Osteocyte (in vitro differentiated cells): ENCODE measurements around the gene UGCG. TPM values are rescaled to one million over a fixed set of nuclear protein-coding genes. Genes with fewer than 3 reads are reported as not detected.
A peak's percentile ranks its signal among the peaks of the same experiment; 100 is the strongest.

Experiments
- DNase-seq: peaks from one replicate; pipeline ENCODE4 v3.0.0; 2021; ENCODE audit warnings: mixed read lengths; ENCODE audit not compliant: unreplicated experiment; ENCODE audit errors: extremely low spot score
- H3K27ac Mint-ChIP-seq: one replicate; pipeline ENCODE4 v1.8.0; 2021; ENCODE audit warnings: mild to moderate bottlenecking, mixed read lengths; ENCODE audit not compliant: unreplicated experiment
- H3K27me3 Mint-ChIP-seq: one replicate; pipeline ENCODE4 v1.8.0; 2021; ENCODE audit warnings: mixed read lengths; ENCODE audit not compliant: unreplicated experiment
- H3K36me3 Mint-ChIP-seq: one replicate; pipeline ENCODE4 v1.8.0; 2021; ENCODE audit warnings: mixed read lengths; ENCODE audit not compliant: unreplicated experiment
- H3K4me1 Mint-ChIP-seq: one replicate; pipeline ENCODE4 v1.8.0; 2021; ENCODE audit warnings: mixed read lengths; ENCODE audit not compliant: unreplicated experiment
- H3K4me3 Mint-ChIP-seq: one replicate; pipeline ENCODE4 v1.8.0; 2021; ENCODE audit warnings: mild to moderate bottlenecking, moderate library complexity, mixed read lengths; ENCODE audit not compliant: unreplicated experiment
- H3K9me3 Mint-ChIP-seq: one replicate; pipeline ENCODE4 v1.8.0; 2021; ENCODE audit warnings: mixed read lengths; ENCODE audit not compliant: unreplicated experiment
- total RNA-seq: library from RNA; stranded (reverse); gene quantifications from 2 replicates; pipeline ENCODE4 v1.2.1, GENCODE V29; 2021
- TF ChIP-seq, protein P1 (sequence below): fragments of 200-600 bp; sonication (generic); IDR thresholded peaks from 2 replicates; pipeline ENCODE4 v1.5.0; 2021; ENCODE audit warnings: antibody characterized with exemption, mild to moderate bottlenecking, moderate library complexity

Gene UGCG
- total RNA-seq, 1 donor from 2014 or later, result 79.2 TPM

- no peaks in the 10 kb centered on the region for H3K9me3 Mint-ChIP-seq
- TF ChIP-seq, protein P1, sequence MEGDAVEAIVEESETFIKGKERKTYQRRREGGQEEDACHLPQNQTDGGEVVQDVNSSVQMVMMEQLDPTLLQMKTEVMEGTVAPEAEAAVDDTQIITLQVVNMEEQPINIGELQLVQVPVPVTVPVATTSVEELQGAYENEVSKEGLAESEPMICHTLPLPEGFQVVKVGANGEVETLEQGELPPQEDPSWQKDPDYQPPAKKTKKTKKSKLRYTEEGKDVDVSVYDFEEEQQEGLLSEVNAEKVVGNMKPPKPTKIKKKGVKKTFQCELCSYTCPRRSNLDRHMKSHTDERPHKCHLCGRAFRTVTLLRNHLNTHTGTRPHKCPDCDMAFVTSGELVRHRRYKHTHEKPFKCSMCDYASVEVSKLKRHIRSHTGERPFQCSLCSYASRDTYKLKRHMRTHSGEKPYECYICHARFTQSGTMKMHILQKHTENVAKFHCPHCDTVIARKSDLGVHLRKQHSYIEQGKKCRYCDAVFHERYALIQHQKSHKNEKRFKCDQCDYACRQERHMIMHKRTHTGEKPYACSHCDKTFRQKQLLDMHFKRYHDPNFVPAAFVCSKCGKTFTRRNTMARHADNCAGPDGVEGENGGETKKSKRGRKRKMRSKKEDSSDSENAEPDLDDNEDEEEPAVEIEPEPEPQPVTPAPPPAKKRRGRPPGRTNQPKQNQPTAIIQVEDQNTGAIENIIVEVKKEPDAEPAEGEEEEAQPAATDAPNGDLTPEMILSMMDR, result no peak
- peaks cover 25% of the 10 kb centered on the region for H3K36me3 Mint-ChIP-seq
- H3K27me3 Mint-ChIP-seq, result no peaks in the 10 kb centered on the region
- peak overlapping the region; percentile 16 for H3K4me3 Mint-ChIP-seq
- H3K4me1 Mint-ChIP-seq, result peaks cover 58% of the 10 kb centered on the region
- peak overlapping the region; percentile 76 for H3K27ac Mint-ChIP-seq
- DNase-seq, result no peak
Observed at GRCh38 chr9:111914749-111915424, 18.3 kb downstream of the UGCG start.

DNA sequence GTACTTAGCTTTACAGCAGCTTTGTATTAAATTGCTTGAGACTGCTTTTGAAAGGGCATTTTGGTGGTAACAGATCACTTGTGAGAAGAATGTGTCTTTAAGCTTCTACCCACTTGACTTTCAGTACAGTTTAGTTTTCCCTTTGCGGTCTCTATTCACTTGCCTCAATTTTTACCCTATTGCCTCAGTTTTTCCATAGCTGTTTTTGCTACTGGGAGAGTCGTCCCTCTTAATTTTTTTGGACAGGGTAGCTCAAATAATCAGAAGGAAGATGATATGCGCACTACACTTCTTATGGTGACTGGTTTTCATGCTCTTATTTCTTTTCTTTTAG is 18.8 kb downstream of the UGCG start:
- Mint-ChIP-seq H3K4me1 (peaks cover 55% of the 10 kb centered on the region), H3K27me3 (no peaks in the 10 kb centered on the region), H3K27ac (peak overlapping the region; percentile 76), H3K9me3 (no peaks in the 10 kb centered on the region), H3K36me3 (peaks cover 28% of the 10 kb centered on the region), H3K4me3 (no peak overlapping the region)
- TF ChIP-seq, protein P1, result no peak
- no peak for DNase-seq

GRCh38 chr9:111916234-111916645 is 19.6 kb downstream of the UGCG start:
- TF ChIP-seq, protein P1, result no peak
- Mint-ChIP-seq H3K4me1 (peaks cover 50% of the 10 kb centered on the region), H3K4me3 (no peak overlapping the region)

GRCh38 chr9:111917201-111917600 is 20.6 kb downstream of the UGCG start:
- no peak for DNase-seq
- Mint-ChIP-seq H3K27ac (peak overlapping the region; percentile 16), H3K9me3 (no peaks in the 10 kb centered on the region), H3K36me3 (peaks cover 30% of the 10 kb centered on the region), H3K4me3 (no peak overlapping the region), H3K4me1 (peaks cover 53% of the 10 kb centered on the region), H3K27me3 (no peaks in the 10 kb centered on the region)
- TF ChIP-seq, protein P1, result no peak

More at GRCh38 chr9:111916234-111916645, 19.6 kb downstream of the UGCG start:
- Mint-ChIP-seq H3K36me3 (peaks cover 30% of the 10 kb centered on the region), H3K27ac (peak overlapping the region; percentile 35), H3K27me3 (no peaks in the 10 kb centered on the region), H3K9me3 (no peaks in the 10 kb centered on the region)
- DNase-seq, result no peak

DNA sequence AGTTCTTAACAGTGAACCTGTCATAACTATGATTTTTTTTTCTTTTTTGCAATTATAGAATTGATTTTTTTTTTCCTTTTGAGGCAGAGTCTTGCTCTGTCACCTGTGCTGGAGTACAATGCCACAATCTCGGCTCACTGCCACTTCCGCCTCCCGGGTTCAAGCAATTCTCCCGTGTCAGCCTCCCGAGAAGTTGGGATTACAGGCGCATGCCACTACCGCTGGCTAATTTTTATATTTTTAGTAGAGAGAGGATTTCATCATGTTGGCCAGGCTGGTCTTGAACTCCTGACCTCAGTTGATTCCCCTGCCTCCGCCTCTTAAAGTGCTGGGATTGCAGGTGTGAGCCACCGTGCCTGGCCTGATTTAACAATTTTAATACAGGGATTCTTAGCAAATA is 21.4 kb downstream of the UGCG start:
- no peak overlapping the region for H3K4me3 Mint-ChIP-seq
- no peaks in the 10 kb centered on the region for H3K9me3 Mint-ChIP-seq
- TF ChIP-seq, protein P1, result no peak

More for the DNA sequence above, 21.4 kb downstream of the UGCG start:
- DNase-seq, result no peak
- Mint-ChIP-seq H3K4me1 (peaks cover 58% of the 10 kb centered on the region), H3K36me3 (peaks cover 37% of the 10 kb centered on the region), H3K27ac (peak overlapping the region; percentile 48), H3K27me3 (no peaks in the 10 kb centered on the region)
